NCI-H1694 treated with DMSO at 0.1 percent for 48 hours (cell line): ENCODE results near the gene SLC6A13.

Experiments
- DNase-seq: peaks from one replicate; lab custom pipeline; 2025; lab: John Stamatoyannopoulos, UW

The SLC6A13 gene

DNA sequence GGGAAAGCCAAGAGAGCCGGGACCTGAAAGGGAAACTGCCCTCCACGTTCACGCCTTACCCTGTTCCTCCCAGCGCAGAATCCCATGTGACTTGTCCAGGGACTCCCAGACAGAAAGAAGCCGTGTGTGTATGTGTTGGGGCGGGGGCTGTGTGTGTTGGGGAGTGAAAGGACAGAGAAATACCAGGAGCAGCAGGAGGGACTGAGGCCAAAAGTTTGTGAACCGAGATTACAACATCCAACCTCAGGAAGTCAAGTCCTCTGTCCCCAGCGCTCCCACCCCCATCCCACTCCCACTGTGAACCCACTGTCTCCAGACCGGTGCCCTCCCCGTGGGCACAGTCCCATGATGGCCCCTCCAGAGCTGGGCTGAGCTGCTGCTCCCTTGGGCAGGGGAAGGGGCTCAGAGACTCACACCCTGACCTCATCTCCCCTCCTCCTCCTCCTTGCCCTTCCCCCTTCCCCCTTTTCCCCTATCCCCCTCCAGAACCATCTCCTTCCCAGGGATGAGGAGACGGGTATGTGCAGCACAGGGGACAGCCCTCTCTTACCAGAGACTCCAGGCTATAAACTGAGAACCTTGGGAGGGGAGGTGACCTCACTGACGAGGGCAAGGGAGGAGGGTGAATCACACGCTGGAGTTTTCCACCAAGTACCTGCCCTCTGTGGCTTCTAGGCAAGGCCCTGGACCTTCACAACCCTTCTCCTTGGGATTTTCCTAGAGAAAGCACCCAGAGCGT lies 48.5 kb downstream of the SLC6A13 start, which contains the start of gene SLC6A12:
Gene SLC6A12 (minus strand): TSS at position 155 of the 739 bp plus-strand sequence. CDS start 4,171 bp downstream, outside the sequence.
- DNase-seq, result no peak

DNA sequence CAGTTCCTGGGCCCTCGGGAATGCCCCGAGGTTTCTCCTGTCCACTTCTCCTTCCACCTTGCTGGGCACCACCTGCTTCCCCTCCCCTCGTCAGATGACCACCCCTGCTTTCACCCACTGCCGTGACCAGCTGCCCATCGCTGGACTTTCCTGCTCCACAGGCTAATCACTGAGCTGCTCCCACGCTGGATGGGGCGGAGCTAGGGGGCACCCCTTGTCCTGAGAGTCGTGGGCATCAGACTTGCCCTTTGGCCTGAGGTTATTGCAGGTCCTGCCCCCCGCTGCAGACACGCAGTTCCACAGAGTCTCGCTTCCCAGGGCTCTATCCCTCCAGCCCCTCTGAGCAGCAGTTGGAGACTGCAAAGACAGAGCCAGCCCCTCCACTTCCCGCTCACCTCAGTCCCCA lies 49.1 kb downstream of the SLC6A13 start:
- DNase-seq, result no peak

DNA sequence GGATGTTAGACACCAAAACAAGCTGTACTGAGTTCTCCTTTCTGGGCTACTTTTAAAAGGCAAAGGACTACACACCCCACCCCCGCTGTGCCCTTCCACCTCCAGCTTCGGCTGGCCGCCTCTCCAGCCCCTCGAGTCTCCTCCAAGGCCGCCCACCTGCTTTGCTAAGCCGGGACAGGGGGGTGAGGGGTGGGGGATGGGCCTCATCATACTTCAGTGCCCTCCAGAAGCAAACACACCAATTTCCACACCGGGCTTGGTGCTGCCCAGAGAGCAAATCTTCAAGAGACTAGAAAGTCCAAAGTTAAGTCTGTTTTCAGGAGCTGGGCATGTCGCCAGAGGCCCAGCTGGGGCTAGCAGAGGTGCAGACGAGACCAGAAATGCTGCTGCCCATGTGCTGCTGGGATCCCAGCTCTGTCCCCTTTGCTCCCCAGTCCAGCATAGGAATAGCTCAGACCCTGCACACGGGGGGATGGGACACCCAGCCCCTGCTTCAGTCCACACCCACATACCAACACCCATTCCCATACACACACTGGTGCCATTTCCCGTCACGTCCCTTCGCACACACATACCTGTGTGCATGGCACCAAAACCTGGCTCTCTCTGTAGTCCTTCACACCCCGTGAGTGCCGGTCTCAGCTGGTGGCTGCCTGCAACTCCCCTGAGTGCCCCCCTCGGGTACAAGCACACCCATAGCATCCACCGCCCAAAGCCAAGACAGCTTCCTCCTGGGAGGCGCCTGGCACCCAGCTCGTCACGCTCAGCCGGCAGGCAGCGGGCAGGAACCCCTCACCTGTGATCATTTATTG lies 49.7 kb downstream of the SLC6A13 start:
- no peak for DNase-seq

DNA sequence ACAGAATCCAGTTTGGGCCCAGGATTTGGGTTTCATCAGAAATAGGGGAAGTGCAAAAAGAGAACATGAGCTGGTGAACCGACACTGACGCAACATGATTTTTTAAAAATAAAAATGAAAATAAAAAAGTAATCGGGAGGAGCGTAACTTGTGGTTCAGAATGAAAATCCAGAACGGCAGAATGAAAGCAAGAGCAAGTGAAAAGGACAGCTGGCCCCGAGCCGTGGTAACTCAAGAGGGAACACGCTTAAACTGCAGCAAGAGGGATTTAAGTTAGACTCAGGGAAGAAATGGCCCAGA lies 50.3 kb downstream of the SLC6A13 start:
- no peak for DNase-seq

DNA sequence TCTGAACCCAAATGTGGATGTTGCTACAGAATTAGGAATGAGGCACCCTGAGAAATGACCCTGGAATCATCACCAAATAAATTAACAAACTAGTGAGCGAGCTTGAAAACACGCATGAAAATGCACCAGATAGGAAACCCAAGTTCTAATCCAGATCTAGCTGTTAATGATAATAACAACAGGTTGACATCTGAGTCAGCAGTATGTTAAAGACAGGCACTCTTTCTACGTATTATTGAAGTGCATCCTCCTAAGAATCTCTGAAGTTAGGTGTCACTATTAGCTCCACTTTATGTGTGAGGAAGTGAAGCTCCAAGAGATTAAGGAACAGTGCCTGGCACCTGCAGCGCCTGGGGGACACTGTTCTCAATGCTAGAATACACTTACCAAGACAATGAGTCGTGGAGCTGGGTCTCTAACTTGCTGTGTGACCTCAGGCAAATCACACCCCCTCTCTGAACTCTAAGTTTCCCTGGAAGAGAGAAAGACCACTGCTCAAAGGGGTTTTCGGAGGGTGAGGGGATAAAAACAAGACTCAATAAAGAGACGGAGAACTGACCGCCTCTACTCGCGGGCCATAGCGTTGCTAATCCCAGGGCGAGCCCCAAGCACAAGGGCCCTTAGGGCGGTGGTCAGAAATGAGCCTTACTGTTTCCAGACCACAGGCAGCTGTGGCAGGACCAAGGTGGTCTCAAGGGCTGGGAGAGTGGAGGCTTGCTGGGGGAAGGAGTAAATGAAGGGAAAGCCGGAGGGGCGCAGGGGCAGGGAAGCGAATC lies 50.8 kb downstream of the SLC6A13 start:
- DNase-seq, result no peak

DNA sequence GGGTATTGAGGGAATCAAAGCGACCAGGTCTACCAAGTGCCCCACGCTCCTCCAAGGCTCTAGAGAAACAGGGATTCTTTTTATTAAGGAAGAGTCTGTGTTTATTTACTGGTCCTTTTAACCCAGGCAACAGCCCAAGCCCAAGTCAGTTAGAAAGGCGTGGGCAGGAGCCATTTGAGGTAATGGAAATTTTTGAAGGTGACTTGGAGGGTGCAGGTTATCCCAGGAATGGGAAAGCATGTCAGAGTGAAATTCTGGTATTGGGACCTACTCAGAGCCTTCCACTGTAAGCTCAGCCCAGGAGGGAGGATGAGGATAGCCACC lies 51.5 kb downstream of the SLC6A13 start:
- DNase-seq, result no peak

DNA sequence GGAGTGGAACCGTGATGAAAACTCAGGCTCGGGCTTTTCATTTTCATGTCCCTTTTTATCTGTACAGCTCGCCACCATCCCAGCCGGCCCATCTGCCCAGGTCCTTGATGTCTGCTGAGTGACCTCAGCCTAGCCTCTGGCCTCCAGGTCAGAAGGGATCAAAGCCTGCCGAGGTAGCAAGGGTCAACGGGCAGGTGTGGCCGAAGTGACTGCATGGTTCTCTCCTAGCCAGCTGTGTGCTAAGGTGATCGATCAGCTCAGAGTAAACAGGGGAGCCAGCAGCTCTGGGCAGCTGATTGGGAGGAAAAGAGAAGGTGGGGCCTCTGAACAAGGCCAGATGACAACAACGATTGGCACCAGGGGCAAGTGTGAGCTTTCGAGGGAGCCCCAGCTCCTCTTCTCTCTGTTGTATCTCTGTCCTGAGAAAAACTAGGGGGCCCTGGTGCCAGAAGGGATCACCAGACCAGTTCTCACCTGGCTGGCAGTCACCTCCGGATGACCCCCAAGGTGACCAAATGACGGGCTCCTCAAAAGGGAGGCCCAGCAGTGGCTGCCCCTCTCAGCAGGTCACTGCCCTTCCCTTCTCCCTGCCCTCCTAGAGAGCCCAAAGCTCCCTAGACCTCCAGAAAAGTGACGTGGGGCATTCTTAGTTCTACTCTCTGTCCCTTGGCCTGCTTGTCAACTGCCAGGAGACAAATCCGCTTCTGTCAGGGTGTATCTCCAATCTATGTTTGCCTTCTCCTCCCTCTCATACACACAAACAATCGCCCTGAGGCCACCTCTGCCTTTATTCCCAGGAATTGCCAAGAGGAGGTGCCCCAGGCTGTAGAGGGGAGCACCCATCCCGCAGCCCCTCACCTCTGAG lies 52.1 kb downstream of the SLC6A13 start:
- no peak for DNase-seq

DNA sequence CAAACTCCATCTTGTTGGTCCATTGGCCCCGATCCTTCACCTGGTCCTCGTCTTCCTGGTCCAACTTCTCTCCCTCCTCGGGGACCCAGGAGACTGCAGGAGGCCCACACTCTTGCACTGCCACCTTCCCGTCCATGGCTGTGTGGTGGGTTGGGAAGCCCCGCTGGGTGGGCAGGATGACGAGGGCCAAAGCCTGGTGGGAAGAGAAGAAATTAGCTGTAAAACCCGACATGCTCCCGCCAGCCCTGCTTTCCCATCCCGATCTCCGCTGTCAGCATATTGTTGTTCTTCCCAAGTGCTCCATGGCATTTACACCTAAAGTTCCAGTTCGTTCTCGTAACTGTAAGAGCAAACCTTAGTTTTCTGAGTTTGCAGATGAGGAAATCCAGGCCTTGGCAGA lies 52.8 kb downstream of the SLC6A13 start:
- no peak for DNase-seq

DNA sequence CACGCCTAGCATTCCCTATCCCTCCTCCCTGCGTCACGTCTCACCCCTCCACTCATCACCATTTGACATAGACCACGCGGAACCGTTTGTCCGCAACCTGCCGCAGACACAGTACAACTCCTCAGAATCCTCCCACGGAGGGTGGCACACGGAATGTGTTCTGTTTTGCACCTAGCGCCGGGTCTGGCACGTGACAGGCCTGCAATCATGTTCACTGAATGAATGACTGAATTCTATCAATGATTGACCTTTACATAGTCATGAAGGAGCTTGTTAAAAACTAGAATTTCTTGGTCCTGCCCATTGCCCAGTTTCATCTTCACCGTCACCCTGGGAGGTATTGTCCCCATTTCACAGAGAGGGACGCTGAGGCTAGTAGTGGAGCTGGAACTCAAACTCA lies 53.4 kb downstream of the SLC6A13 start:
- no peak for DNase-seq

DNA sequence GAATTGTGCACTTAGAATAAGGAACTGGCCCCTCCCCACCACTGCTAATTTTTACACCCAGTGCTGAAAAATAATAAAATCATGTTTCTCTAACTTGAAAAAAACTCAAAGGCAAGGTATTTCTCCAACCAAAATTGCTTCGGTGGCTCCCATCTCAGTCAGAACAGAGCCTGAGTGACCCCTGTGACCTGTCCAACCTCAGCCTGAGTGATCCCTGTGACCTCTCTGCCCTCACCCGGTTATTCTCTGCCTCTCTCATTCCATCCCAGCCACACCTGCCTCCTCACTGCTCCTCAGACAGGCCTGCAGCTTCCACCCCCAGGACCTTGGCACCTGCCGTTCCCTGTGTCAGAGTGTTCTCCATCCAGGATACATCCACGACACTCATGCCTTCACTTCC lies 53.8 kb downstream of the SLC6A13 start:
- no peak for DNase-seq

DNA sequence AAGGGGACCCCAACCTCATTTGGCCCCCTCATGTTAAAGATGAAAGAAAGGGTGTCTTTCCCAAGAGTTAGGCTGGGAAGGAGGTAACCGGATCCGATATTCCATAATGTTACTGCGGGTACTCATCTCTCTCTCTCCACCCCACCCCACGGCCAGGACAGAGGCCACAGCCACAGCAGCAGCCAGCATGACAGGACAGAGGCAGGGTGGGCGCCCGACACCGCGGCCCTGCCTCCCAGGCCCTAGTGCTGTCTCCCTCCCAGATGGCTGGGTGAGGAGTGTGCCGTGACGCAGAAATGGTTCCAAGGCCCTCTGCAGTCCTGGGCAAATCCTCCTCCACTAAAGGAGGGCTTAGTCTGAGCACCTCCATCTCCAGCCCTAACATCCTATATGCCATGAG lies 54.8 kb downstream of the SLC6A13 start:
- DNase-seq, result no peak

DNA sequence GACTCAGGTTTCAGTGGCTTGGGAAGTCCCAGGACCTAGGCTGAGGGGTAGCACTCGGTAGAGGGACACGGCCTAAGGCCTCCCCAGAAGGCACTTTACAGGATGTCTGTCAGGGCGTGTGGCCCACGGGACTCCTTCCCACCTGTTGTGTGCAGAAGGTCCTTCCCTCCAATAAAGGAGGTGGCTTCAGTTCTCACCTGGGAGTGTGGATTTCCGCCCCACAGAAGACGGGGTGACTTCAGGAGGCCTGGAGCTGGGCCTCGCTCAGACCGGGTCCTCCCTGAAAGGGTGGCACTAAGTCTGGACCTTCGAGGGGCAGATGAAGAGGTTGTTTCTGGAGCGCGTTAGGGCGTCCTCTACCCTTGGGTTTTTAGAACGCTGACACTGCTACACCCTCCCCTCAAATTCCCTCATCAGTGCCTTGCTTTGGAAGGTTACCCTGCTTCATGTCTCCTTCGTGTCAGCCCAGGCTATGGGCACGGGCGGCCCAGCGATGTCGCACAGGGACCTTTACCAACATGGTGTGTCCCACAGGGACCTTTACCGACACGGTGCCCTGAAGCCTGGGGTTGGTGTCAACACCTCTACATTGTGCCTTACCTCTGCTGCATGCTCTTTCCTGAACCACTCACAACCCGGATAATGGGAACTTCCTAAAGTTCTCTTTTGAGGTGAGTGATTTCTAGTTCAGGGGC lies 55.7 kb downstream of the SLC6A13 start:
- DNase-seq, result no peak

DNA sequence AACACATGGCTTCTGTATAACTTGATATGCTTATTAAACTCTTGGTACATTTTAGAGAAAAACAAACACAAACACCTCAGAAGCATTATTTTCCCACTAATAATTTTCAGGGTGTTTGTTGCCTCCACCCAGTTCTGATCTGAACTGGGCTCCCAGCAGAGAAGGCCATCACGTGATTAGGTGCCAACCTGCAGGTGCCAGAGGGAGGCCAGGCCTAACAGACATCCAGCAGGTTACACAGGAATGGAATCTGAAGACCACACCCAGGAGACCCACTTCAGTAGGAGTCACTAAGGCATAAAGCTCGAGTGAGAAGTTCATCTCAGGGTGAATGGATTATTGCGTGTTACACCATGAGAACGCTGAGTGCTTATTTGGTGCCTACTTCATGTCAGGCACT lies 57.6 kb downstream of the SLC6A13 start:
- no peak for DNase-seq

DNA sequence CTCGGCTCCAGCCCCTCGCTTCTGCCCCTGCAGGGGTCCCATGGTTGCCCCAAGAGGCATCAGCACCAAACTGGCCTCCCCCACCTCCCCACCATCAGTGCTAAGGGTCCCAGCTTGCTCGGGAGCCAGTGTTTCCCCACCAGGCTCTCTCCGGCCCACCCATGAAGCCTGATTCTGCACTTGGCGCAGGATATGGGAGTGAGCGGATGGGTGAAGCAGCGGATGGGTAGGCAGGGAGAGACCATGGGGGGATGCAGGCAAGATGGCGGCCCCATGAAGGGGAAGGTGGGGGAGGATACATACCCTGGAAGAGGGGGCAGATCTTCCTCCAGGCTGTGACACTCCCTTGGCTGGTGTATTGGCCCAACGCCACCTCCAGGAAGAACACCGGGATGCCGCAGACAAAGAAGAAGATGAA lies 58.4 kb downstream of the SLC6A13 start:
- no peak for DNase-seq

DNA sequence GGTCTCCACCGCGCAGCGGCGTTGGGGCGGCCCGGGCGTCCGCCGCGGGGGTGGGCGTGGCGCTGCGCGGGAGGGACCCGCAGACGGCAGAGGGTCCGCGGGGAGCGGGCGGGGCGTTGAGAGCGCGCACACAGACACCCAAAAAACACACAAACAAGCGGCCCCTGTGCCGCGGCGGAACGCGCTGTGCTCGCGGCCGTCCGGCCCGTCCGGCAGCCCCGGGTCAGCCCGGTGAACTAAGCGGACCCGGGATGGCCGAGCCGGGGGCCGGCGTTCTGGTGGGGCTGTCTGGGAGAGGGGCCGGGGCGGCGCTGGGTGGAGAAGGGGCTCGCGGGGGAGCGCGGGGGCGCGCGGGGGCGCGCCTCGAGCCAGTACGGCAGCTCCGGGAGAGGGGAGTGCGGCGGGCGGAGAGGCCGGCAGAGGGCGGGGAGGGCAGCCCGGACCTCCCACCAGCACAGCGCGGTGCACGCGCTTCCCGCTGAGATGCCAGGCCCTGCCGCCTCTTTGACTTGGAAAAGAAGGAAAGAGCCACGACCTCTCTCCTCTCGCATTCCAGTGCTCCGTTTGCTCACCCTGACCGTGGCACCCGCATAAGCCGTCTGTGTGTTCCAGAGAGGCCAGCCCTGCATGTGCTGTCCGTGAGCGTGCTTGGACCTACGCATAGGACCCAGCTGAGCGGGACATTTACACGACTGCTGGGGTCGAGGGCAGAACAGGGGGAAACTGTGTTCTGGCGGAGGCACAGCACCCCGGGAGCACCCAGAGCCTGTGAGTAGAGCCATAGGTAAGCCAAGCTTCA lies 59.0 kb downstream of the SLC6A13 start:
- DNase-seq, result no peak

DNA sequence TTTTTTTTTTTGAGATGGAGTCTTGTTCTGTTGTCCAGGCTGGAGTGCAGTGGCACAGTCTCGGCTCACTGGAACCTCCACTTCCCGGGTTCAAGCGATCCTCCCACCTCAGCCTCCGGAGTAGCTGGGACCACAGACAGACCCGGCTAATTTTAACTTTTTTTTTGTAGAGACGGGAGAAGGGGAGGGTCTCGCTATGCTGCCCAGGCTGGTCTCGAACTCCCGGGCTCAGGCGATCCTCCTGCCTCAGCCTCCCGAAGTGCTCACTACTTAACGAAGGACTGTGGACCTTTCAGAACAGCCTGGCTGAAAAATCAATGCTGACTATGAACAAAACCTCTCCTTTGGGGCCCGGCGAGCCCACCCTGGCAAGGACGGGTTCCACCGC lies 59.6 kb downstream of the SLC6A13 start:
- DNase-seq, result no peak

DNA sequence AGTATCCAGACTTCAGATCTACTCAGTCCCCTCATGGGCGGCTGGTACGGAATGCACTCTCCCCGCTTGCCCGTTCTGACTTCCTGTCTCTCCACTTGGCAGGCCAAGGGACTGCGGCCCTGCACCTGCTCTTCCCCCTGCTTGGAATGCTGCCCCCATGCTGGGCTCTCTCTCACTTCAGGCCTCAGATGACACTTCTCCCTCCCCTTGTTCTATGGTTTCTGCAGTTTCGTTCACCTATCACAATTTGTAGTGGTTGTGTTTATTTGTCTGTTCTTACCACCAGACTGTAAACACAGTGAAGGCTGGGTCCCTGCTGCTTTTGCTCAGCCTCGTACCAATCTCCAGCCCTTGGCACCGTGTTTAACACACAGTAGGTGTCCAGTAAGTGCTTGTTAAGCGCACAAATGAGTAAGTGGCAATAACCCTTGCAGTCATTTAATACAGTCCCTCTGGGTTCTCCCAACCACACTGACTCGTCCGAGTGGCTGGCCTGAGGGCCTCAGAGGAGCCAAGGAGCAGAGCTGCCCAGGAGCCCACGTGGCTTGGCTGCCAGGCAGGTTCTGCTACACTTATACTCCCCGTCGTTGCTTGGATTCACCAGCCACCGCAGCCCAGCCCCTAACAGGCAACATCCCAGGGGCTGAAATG lies 60.4 kb downstream of the SLC6A13 start:
- no peak for DNase-seq

DNA sequence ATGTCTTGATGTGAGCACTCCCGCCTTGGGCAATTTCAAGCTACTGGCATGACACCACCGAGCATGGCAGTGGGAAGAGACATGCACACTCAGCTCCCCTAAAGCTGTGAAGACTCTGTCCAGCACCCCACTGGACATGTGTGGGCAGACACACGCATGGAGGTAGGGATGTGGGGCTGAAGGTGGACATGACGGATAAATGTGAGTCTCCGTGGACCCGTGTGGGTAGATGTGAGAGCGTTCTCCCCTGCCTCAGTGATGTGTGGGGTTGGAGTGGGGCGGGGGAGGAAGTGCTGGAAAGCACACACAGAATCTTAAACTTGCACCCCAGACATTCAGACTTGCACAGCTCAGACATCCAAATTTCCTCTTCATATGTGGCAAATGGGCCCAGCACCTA lies 61.3 kb downstream of the SLC6A13 start:
- no peak for DNase-seq

DNA sequence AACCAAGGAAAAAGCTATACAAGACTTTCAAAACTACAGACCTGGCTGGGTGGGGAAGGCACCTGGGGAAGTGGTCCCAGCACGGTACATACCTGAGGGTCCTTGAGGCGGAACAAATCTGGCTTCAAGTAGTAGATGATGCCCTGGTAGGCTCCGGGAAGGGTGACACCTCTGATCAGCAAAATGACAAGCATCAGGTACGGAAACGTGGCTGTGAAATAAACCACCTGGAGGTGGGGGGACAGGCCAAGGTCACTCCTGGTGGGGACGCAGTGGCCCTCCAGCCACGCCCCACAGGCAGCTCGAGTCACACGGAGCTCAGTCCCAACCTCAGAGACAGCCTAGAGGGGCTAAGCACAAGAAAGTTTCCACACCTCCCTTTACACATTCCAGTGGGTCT lies 63.9 kb downstream of the SLC6A13 start:
- no peak for DNase-seq
